GM12878 (cell line): Measurements from ENCODE around the gene AFF1. TPM values are rescaled to one million over a fixed set of nuclear protein-coding genes. Genes with fewer than 3 reads are reported as not detected.
A peak's percentile ranks its signal among the peaks of the same experiment; 100 is the strongest.

Experiments used
- ATAC-seq: fragments of 200-7000 bp; cut with Tn5 transposase; 3 replicates; pipeline ENCODE4 v1.9.1; 2020; ENCODE audit warnings: mild to moderate bottlenecking, moderate library complexity
- BruUV-seq: library from RNA; stranded (reverse); fragments of 400-500 nt; replicated peaks from 2 replicates; lab custom pipeline; 2021; lab: Mats Ljungman, UMichigan
- CTCF ChIA-PET: fragments of 300-600 bp; sonication (Branson Sonifier 250); formaldehyde crosslinking; extraction: SDS; loops from one replicate; lab custom pipeline; 2021; ENCODE audit warnings: inconsistent platforms; lab: Yijun Ruan, JAX
- POLR2A ChIA-PET: fragments of 350-600 bp; formaldehyde crosslinking; extraction: SDS; loops from one replicate; lab custom pipeline; 2021; ENCODE audit warnings: inconsistent platforms; lab: Charles Lee
- RAD21 ChIA-PET: fragments of 300-600 bp; sonication (Branson Sonifier 250); formaldehyde crosslinking; loops from one replicate; lab custom pipeline; 2023; ENCODE audit warnings: antibody characterized with exemption; ENCODE audit not compliant: unreplicated experiment; lab: Charles Lee
- SMC1A ChIA-PET: fragments of 300-600 bp; sonication (Branson Sonifier 250); formaldehyde crosslinking; loops from one replicate; lab custom pipeline; 2023; ENCODE audit not compliant: unreplicated experiment, uncharacterized antibody; lab: Charles Lee
- DNase-seq: peaks from one replicate; pipeline ENCODE4 v3.0.0-alpha.2; 2011; ENCODE audit warnings: low read depth, low spot score
- FAIRE-seq: peaks from 3 replicates; lab custom pipeline; 2011; peaks lifted over from hg19 to GRCh38; lab: Jason Lieb, UNC
- H2AFZ ChIP-seq: 2 replicates; pipeline ENCODE4 v1.6.0; 2011; ENCODE audit warnings: low read depth, low read length, control low read depth; ENCODE audit not compliant: control insufficient read depth
- H3K27ac ChIP-seq: 2 replicates; pipeline ENCODE4 v1.5.1; 2011; ENCODE audit warnings: control low read depth; ENCODE audit not compliant: control insufficient read depth, insufficient read depth
- H3K27me3 ChIP-seq, 2 experiments: replicated peaks in 1 of 2; 2 replicates each; pipeline versions ENCODE4 v1.6.0 to v1.6.1; 2011; ENCODE audit warnings: low read length in 1 of 2; ENCODE audit not compliant: control insufficient read depth in 2 of 2, insufficient read depth in 2 of 2
- H3K36me3 ChIP-seq, 2 experiments: 2 replicates each; pipeline ENCODE4 v1.5.1; 2011; ENCODE audit warnings: low read length in 1 of 2; ENCODE audit not compliant: control insufficient read depth in 2 of 2, insufficient read depth in 2 of 2
- H3K4me1 ChIP-seq: 2 replicates; pipeline ENCODE4 v1.6.1; 2011; ENCODE audit warnings: mild to moderate bottlenecking, low read length, moderate library complexity, mixed read lengths; ENCODE audit not compliant: control insufficient read depth, insufficient read depth
- H3K4me2 ChIP-seq: 2 replicates; pipeline ENCODE4 v1.6.0; 2011; ENCODE audit warnings: control low read depth; ENCODE audit not compliant: control insufficient read depth, insufficient read depth
- H3K4me3 ChIP-seq: fragments of 200-600 bp; sonication (generic); 2 replicates; pipeline ENCODE4 v1.5.1; 2016
- H3K79me2 ChIP-seq: 2 replicates; pipeline ENCODE4 v1.6.0; 2011; ENCODE audit warnings: low read length; ENCODE audit not compliant: control insufficient read depth, insufficient read depth
- H3K9ac ChIP-seq: 2 replicates; pipeline ENCODE4 v1.8.0; 2011; ENCODE audit warnings: low read length, control low read depth, mixed read lengths; ENCODE audit not compliant: control insufficient read depth, insufficient read depth
- H3K9me3 ChIP-seq: replicated peaks from 3 replicates; pipeline ENCODE4 v1.5.1; 2011; ENCODE audit warnings: mild to moderate bottlenecking, low read length; ENCODE audit not compliant: control insufficient read depth, insufficient read depth
- H4K20me1 ChIP-seq: 2 replicates; pipeline ENCODE4 v1.6.0; 2011; ENCODE audit not compliant: control insufficient read depth, insufficient read depth
- CBFB ChIP-seq: IDR thresholded peaks from 2 replicates; pipeline ENCODE4 v1.6.1; 2016; ENCODE audit warnings: antibody characterized with exemption, low read depth
- CBX3 ChIP-seq: fragments of 200-600 bp; sonication (generic); IDR thresholded peaks from 2 replicates; pipeline ENCODE4 v1.6.1; 2016; ENCODE audit warnings: low read depth, borderline replicate concordance
- DPF2 ChIP-seq: fragments of 450-650 bp; IDR thresholded peaks from 2 replicates; pipeline ENCODE4 v1.6.1; 2017; ENCODE audit warnings: mild to moderate bottlenecking
- E2F8 ChIP-seq: fragments of 450-650 bp; IDR thresholded peaks from 2 replicates; pipeline ENCODE4 v1.6.1; 2018; ENCODE audit warnings: mild to moderate bottlenecking, low read depth, moderate library complexity; ENCODE audit not compliant: partially characterized antibody
- KDM1A ChIP-seq: fragments of 200-600 bp; sonication (generic); IDR thresholded peaks from 2 replicates; pipeline ENCODE4 v1.6.1; 2016; ENCODE audit warnings: borderline replicate concordance
- MYB ChIP-seq: fragments of 150-350 bp; IDR thresholded peaks from 2 replicates; pipeline ENCODE4 v1.6.1; 2014; ENCODE audit warnings: mild to moderate bottlenecking, low read depth, low read length, borderline replicate concordance
- PAX8 ChIP-seq: fragments of 450-650 bp; IDR thresholded peaks from 2 replicates; pipeline ENCODE4 v1.6.1; 2017; ENCODE audit warnings: mild to moderate bottlenecking, moderate library complexity
- PRDM15 ChIP-seq: fragments of 450-650 bp; formaldehyde crosslinking; IDR thresholded peaks from 2 replicates; pipeline ENCODE4 v1.4.0; 2020; ENCODE audit warnings: mild to moderate bottlenecking, moderate library complexity
- REST ChIP-seq: IDR thresholded peaks from 2 replicates; pipeline ENCODE4 v1.6.1; 2012; ENCODE audit warnings: mild to moderate bottlenecking, low read depth, low read length
- ZBED1 ChIP-seq: IDR thresholded peaks from 2 replicates; pipeline ENCODE4 v1.6.1; 2016; ENCODE audit warnings: borderline replicate concordance
- WGBS: methylation state at CpG from one replicate; pipeline ENCODE4 v1.1.6; 2016; ENCODE audit warnings: low lambda C conversion rate; ENCODE audit not compliant: insufficient replicate concordance, insufficient coverage; ENCODE audit errors: missing lambda C conversion rate; 5-methylcytosine and 5-hydroxymethylcytosine counted together
- in situ Hi-C: fragments of 300-500 bp; cut with MboI; formaldehyde crosslinking; loops from 9 replicates; pipeline ENCODE4 v1.14.3; 2018; ENCODE audit warnings: mixed read lengths
- intact Hi-C: fragments of 100-400 bp; cut with micrococcal nuclease; formaldehyde crosslinking; loops from one replicate; pipeline ENCODE4 v1.14.2; 2022; ENCODE audit not compliant: unreplicated experiment
- polyA plus RNA-seq, 11 experiments: library from polyadenylated mRNA; depleted of rRNA in 4 of 11; unstranded in 6 of 11; stranded (reverse) in 5 of 11; fragments of >200 nt; fragmentation: Nextera tagmentation in 4 of 11; fragmentation: Illumina TruSeq in 1 of 11; extraction: Ambion mirVana in 4 of 11; extraction: Trizol in 1 of 11; gene quantifications; 1 replicate in 1 of 11; 2 replicates in 10 of 11; pipeline versions ENCODE4 v1.2.1 to v1.2.3, GENCODE V29; 2011 to 2016; ENCODE audit warnings: inconsistent platforms in 2 of 11, missing spikeins in 2 of 11, low read depth in 1 of 11
- total RNA-seq, 4 experiments: library from RNA; depleted of rRNA in 3 of 4; stranded (reverse); fragments of >200 nt in 3 of 4; fragmentation: Illumina TruSeq in 1 of 4; extraction: Trizol in 1 of 4; gene quantifications; 2 replicates each; pipeline versions ENCODE4 v1.2.1 to v1.2.3, GENCODE V29; 2013 to 2021

AFF1 gene
- total and polyA plus RNA-seq, 10 of the 15 experiments (the other 5 are each of a cell fraction or from before 2014, with no cell fraction given) = 3.5 to 56.1 (median 21.5) TPM

GRCh38 chr4:86976801-86977485 lies 42.1 kb downstream of the AFF1 start (continued):
- TF ChIP-seq REST = no peak
- no peak for TF ChIP-seq CBX3
- no peak for TF ChIP-seq DPF2
- TF ChIP-seq CBFB = no peak

- BruUV-seq = no TSS peak
- POLR2A ChIA-PET = interaction anchor here (1.2 to 4.3 kb wide), 10 partner anchors 10 to 43 kb away, joined by 4 to 18 read pairs (median 7); partner anchors contain the start of gene AFF1
- H3K27ac ChIP-seq = peak overlapping the region; percentile 55
- ATAC-seq (peak; percentile 96), FAIRE-seq (peak; percentile 81), DNase-seq (peak; percentile 67)
- H3K4me3 ChIP-seq = peak overlapping the region; percentile 31; the same call in 1 of the 2 replicates
- H3K9ac ChIP-seq = no peak overlapping the region
- H3K9me3 ChIP-seq = no peaks in the 10 kb centered on the region
- peaks cover 41% of the 10 kb centered on the region for H3K4me1 ChIP-seq
- CTCF ChIA-PET = interaction anchor here (0.7 to 2.5 kb wide), 5 partner anchors 10 to 116 kb away, joined by 3 to 20 read pairs (median 4); no protein-coding TSS in a partner anchor
- H3K4me2 ChIP-seq = peak overlapping the region; percentile 40
- RAD21 ChIA-PET = interaction anchor here (0.6 to 4.1 kb wide), 15 partner anchors 9 to 482 kb away, joined by 3 to 53 read pairs (median 5); partner anchors contain the start of gene AFF1
- intact Hi-C loops (loop anchor here (5.0 kb wide), 1 partner anchor 40 kb away; the partner anchor contains the start of gene AFF1), in situ Hi-C loops (no loop called here)
- H4K20me1 ChIP-seq = no peaks in the 10 kb centered on the region
- H3K79me2 ChIP-seq = peaks cover 73% of the 10 kb centered on the region
- H3K36me3 ChIP-seq = no peaks in the 10 kb centered on the region
- H2AFZ ChIP-seq = no peak overlapping the region
- H3K27me3 ChIP-seq = no peaks in the 10 kb centered on the region
- SMC1A ChIA-PET = interaction anchor here (0.5 to 4.4 kb wide), 18 partner anchors 9 to 115 kb away, joined by 3 to 35 read pairs (median 7); no protein-coding TSS in a partner anchor
- WGBS = 21% methylated on average over 5 of the region's 5 CpGs
- TF ChIP-seq ZBED1 (no peak), KDM1A (no peak), DPF2 (0 out of 2 replicates have a peak, but pooled peaks have one; percentile 54), PRDM15 (CRISPR knock-in tag) (no peak), MYB (no peak), PAX8 (peak; percentile 73; the same call in 1 of the 2 replicates), E2F8 (no peak)
These were observed 42.9 kb downstream of the AFF1 start for GRCh38 chr4:86977621-86978184.
